HG03196 (cell line): ENCODE measurements around the gene TSPAN16.
A peak's percentile ranks its signal among the peaks of the same experiment; 100 is the strongest.
"Not testable (repeated sequence)": the region's sequence is repeated elsewhere in the genome, so short reads cannot be mapped to it uniquely, and the experiment has no call there.

Experiments
- ATAC-seq: cut with Tn5 transposase; IDR thresholded peaks from one replicate; pipeline ENCODE4 v1.9.1; 2021; ENCODE audit not compliant: unreplicated experiment

Gene TSPAN16

DNA sequence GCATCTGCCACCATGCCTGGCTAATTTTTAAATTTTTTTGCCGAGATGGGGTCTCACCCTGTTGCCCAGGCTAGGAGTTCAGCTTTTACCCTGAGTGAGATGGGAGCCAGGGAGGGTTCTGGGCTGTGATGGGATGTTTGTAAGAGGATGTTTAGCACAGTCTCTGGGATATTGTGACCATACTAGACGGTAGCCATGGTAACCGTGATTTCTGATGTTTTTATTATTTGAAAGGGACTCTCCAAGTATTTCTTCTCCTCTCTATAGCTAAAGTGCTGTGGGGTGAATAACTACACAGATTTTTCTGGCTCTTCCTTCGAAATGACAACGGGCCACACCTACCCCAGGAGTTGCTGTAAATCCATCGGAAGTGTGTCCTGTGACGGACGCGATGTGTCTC is 10.4 kb downstream of the TSPAN16 start:
- no peak for ATAC-seq

DNA sequence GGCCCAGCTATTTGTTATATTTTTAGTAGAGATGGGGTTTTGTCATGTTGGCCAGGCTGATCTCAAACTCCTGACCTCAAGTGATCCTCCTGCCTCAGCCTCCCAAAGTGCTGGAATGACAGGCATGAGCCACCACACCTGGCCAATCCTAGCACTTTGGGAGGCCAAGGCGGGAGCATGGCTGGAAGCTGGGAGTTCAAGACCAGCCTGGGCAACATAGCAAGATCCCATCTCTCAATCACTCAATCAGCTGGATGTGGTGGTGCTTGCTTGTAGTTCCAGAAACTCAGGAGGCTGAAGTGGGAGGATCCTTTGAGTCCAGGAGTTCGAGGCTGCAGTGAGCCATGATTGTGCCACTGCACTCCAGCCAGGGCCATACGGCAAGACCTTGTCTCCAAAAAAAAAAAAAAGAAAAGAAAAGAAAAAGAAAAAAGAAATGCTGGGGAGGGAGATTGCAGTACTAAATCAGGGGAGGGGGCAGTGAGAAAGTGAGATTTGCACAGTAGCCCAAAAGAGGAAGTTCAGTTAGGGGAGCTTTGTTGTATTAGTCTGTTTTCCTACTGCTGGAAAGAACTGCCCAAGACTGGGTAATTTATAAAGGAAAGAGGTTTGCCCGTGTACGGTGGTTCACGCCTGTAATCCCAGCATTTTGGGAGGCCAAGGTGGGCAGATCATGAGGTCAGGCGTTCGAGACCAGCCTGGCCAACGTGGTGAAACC is 24.5 kb downstream of the TSPAN16 start:
- ATAC-seq: not testable (repeated sequence)

DNA sequence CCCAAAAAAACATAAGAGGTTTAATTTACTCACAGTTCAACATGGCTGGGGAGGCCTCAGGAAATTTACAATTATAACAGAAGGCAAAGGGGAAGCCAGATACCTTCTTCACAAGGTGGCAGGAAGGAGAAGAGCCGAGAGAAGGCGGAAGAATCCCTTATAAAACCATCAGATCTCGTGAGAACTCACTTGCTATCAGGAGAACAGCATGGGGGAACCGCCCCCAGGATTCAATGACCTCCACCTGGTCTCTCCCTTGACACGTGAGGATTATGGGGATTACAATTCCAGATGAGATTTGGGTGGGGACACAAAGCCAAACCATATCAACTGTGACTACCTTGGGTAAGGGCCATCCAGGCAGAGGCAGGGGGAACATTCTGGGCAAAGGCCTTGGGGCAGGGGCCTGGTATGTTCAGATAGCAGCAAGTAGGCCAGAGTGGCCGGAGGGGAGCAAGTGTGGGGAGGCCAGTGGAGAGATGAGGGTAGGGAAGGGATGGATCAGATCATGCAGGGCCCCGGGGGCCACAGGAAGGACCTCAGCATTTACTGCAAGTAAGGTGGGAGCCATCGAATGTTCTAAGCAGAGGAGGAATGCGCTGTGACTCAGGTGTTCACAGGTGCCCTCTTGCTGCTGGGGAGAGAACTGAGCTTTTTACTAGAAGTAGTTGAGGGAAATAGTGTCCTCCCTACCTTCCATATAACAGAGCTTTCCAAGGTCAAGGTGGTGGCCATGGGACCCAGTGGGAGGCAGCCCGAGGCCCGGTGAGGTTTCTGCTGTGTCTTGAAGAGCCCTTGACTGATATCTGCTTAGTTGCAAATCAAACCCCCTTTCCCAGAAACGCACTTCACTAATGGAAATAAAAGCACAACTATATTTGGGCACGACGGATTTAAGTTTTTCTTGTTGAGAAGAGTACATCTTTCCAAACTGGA is 25.5 kb downstream of the TSPAN16 start:
- no peak for ATAC-seq

GRCh38 chr19:11322269-11323024 is 26.5 kb downstream of the TSPAN16 start:
- ATAC-seq: no peak

GRCh38 chr19:11323601-11324078 is 27.7 kb downstream of the TSPAN16 start:
- ATAC-seq: no peak

DNA sequence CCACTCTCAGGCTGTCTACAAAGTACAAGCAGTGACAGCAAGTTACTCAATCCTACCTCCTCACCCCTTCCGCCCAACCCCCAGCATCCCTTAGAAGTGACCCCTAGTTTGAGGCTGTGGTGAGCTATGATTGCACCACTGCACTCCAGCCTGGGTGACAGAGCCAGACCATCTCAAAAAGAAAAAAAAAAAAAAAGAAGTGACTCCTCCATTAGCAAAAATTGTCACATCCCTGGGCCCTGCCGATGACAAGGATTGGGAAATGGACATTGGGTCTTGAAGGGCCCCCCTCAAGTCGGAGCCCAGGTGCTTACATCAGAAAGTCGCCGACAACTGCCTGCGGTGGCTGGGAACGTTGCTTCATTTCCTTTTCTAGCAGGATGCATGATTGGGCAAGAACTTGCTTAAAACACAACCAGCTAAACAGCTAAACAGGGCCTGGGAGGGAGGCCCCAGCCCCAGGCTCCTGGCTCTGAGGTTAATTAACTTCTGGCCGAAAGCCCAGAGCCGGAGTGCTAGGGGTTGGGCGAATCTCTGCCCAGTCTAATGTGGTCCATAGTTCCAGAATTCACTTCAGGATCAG is 28.2 kb downstream of the TSPAN16 start:
- ATAC-seq: no peak

- ATAC-seq: no peak
Measured at GRCh38 chr19:11324748-11325389, 28.9 kb downstream of the TSPAN16 start.

DNA sequence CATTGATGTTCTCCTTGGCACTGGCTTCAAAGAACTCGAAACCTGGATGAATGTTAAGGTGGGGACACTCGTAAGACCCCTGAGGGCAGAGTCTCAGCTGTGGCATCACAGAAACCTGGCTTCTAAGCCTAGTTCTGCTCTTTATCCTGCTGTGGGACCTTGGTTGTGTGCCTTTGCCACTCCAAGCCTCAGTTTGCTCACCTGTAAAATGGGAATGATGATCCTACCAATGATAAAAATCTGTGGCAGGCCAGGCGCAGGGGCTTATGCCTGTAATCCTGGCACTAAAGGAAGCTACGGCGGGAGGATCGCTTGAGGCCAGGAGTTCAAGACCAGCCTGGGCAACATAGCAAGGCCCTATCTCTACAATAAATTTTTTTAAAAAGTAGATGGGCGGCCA is 29.6 kb downstream of the TSPAN16 start:
- no peak for ATAC-seq

- ATAC-seq: no peak
Measured at GRCh38 chr19:11330127-11330526, 34.2 kb downstream of the TSPAN16 start.

DNA sequence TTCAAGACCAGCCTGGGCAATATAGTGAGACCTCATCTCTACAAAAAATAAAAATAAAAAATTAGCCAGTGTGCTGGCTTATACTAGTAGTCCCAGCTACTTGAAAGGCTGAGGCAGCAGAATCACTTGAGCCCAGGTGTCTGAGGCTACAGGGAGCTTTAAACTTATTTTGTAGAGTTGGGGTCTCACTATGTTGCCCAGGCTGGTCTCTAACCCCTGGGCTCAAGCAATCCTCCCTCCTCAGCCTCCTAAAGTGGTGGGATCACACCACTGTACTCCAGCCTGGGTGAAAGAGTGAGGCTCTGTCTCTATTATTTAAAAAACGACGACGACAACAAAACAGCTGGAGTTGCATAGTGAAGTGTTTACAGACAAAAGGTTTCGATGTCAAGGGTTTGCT is 35.5 kb downstream of the TSPAN16 start:
- no peak for ATAC-seq

DNA sequence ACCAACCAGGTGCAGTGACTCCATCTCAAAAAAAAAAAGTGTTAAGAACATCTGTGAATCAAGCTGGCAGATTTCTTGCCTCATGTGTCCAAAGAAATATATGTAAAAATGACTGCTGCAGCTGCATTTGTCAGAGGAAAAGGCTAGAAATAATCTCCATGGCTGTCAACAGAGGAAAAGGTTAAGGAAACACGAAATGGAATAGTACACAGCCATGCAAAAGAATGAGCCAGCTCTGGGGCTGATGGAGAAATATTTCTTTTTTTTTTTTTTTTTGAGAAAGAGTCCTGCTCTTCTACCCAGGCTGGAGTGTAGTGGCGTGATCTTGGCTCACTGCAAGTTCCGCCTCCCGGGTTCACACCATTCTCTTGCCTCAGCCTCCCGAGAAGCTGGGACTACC is 36.9 kb downstream of the TSPAN16 start:
- ATAC-seq: no peak

DNA sequence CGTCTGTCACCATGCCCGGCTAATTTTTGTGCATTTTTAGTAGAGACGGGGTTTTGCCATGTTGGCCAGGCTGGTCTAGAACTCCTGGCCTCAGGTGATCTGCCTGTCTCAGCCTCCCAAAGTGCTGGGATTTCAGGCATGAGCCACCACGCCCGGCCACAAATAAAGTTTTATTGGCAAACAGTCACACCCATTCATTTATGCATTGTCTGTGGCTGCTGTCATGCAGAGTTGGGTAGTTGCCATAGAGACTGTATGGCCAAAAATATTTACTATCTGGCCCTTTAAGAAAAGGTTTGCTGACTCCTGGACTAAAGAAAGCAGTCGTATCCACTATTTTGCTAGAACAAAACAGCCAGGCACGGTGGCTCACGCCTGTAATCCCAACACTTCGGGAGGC is 37.9 kb downstream of the TSPAN16 start:
- not testable (repeated sequence) for ATAC-seq

- no peak for ATAC-seq
Measured at GRCh38 chr19:11335449-11336146, 39.6 kb downstream of the TSPAN16 start.

- ATAC-seq: no peak
Measured at GRCh38 chr19:11337080-11337479, 41.1 kb downstream of the TSPAN16 start.

DNA sequence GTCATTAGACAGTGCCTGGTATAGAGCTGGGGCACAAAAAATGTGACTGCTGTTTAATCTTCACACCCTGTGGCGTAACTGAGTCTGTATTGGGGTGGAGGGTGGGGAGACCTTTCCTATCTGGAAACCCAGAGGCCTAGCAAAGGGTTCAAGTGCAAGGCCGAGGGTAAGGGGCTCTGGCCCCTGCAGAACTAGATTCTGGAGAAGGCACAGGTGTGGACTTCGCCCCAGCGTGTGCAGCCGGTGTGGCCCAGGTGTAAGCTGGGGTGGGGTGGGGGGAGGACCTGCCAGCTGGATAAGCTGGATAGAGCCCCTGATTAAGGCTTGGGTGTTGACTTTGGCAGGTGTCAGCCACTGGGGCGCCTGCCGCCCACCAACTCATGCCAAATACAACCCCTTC is 42.2 kb downstream of the TSPAN16 start:
- ATAC-seq: no peak

- no peak for ATAC-seq
Measured at GRCh38 chr19:11338569-11339253, 42.8 kb downstream of the TSPAN16 start.

GRCh38 chr19:11339254-11340098 is 43.5 kb downstream of the TSPAN16 start, which contains the start of gene RAB3D:
RAB3D (minus strand) TSS chr19:11339657; CDS start chr19:11337399, 2,258 bp downstream.
- peak; percentile 68 for ATAC-seq

- not testable (repeated sequence) for ATAC-seq
Measured at GRCh38 chr19:11340099-11340467, 44.1 kb downstream of the TSPAN16 start.
